Endodermal cell (in vitro differentiated cells): ENCODE measurements around the gene BRD8. TPM values are rescaled to one million over a fixed set of nuclear protein-coding genes. Genes with fewer than 3 reads are reported as not detected.

Experiments used
- DNase-seq: peaks from one replicate; pipeline ENCODE4 v3.0.0-alpha.2; 2017
- H3K27ac ChIP-seq: 2 replicates; pipeline ENCODE4 v1.5.1; 2013; ENCODE audit warnings: mild to moderate bottlenecking, low read depth, low read length, moderate library complexity
- H3K27me3 ChIP-seq: 2 replicates; pipeline ENCODE4 v1.6.1; 2013; ENCODE audit warnings: mild to moderate bottlenecking, low read length, moderate library complexity; ENCODE audit not compliant: insufficient read depth, control insufficient read depth, poor library complexity, severe bottlenecking
- H3K36me3 ChIP-seq: 2 replicates; pipeline ENCODE4 v1.7.0; 2013; ENCODE audit warnings: mild to moderate bottlenecking, low read length, moderate library complexity; ENCODE audit not compliant: control insufficient read depth, insufficient read depth
- H3K4me1 ChIP-seq: one replicate; pipeline ENCODE4 v1.7.0; 2013; ENCODE audit warnings: low read length; ENCODE audit not compliant: control insufficient read depth, insufficient read depth
- H3K4me3 ChIP-seq: 2 replicates; pipeline ENCODE4 v1.5.1; 2013; ENCODE audit warnings: mild to moderate bottlenecking, low read length, moderate library complexity
- H3K9ac ChIP-seq: 2 replicates; pipeline ENCODE4 v1.6.1; 2013; ENCODE audit warnings: mild to moderate bottlenecking, low read length, moderate library complexity; ENCODE audit not compliant: poor library complexity, severe bottlenecking; ENCODE audit errors: extremely low read depth
- H3K9me3 ChIP-seq: 2 replicates; pipeline ENCODE4 v1.6.1; 2013; ENCODE audit warnings: mild to moderate bottlenecking, low read length, moderate library complexity; ENCODE audit not compliant: control insufficient read depth
- H3K27ac Mint-ChIP-seq: 2 replicates; pipeline ENCODE4 v1.8.0; 2020; ENCODE audit warnings: mixed read lengths
- H3K27me3 Mint-ChIP-seq: 2 replicates; pipeline ENCODE4 v1.8.0; 2021; ENCODE audit warnings: mild to moderate bottlenecking, mixed read lengths; ENCODE audit not compliant: insufficient read depth
- H3K36me3 Mint-ChIP-seq: 2 replicates; pipeline ENCODE4 v1.8.0; 2020; ENCODE audit warnings: low read depth, mixed read lengths
- H3K4me1 Mint-ChIP-seq: 2 replicates; pipeline ENCODE4 v1.8.0; 2020; ENCODE audit warnings: mixed read lengths
- H3K4me3 Mint-ChIP-seq: 2 replicates; pipeline ENCODE4 v1.8.0; 2020; ENCODE audit warnings: mild to moderate bottlenecking, moderate library complexity, mixed read lengths
- H3K9me3 Mint-ChIP-seq: 2 replicates; pipeline ENCODE4 v1.8.0; 2020; ENCODE audit warnings: mild to moderate bottlenecking, mixed read lengths
- WGBS, 2 experiments: methylation state at CpG; one replicate each; pipeline versions ENCODE4 v1.1.5 to v1.1.7; 2013; ENCODE audit warnings: missing lambda C conversion rate in 2 of 2, mixed read lengths in 1 of 2; ENCODE audit not compliant: insufficient coverage in 1 of 2, insufficient read length in 1 of 2; 5-methylcytosine and 5-hydroxymethylcytosine counted together
- total RNA-seq, 2 donors: library from RNA; stranded (reverse); fragmentation: NEBNext Ultra II Directional in 1 of 2; extraction: Animal tissue kit (Norgen Biotek cat#: 25700) in 1 of 2; gene quantifications; 2 replicates in 1 of 2; 3 replicates in 1 of 2; pipeline ENCODE4 v1.2.1, GENCODE V29; 2021
- TF ChIP-seq, protein P1 (sequence below): fragments of 200-600 bp; sonication (generic); conservative IDR thresholded peaks from 2 replicates; pipeline ENCODE4 v1.5.0; 2021; ENCODE audit warnings: antibody characterized with exemption, mild to moderate bottlenecking

BRD8 gene
- total RNA-seq, 2 donors from 2014 or later = 120 to 122 TPM

DNA sequence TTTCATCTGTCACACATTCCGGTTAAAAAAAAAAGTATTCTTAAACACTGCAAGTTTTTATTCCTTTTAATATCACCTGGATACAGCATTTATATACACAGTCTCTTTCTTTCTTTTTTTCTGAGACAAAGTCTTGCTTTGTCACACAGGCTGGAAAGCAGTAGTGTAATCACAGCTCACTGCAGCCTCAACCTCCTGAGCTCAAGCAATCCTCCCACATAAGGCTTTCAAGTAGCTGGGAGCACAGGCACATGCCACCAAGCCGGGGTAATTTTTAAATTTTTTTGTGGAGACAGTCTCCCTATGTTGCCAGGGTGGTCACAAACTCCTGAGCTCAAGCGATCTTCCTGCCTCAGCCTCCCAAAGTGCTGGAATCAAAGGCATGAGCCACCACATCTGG lies 14.4 kb upstream of the BRD8 start:
- Mint-ChIP-seq H3K4me1 (no peaks in the 10 kb centered on the region), H3K27ac (no peak overlapping the region), H3K36me3 (peaks cover 61% of the 10 kb centered on the region), H3K9me3 (no peaks in the 10 kb centered on the region), H3K4me3 (no peak overlapping the region), H3K27me3 (no peaks in the 10 kb centered on the region)
- no peak overlapping the region for H3K27ac ChIP-seq
- H3K36me3 ChIP-seq = peaks cover 72% of the 10 kb centered on the region
- H3K9me3 ChIP-seq = no peaks in the 10 kb centered on the region
- H3K9ac ChIP-seq = no peak overlapping the region
- WGBS, 2 experiments = 92 to 93% methylated on average over 3 of the region's 3 CpGs
- no peaks in the 10 kb centered on the region for H3K4me1 ChIP-seq
- DNase-seq = no peak
- no peaks in the 10 kb centered on the region for H3K27me3 ChIP-seq
- H3K4me3 ChIP-seq = no peak overlapping the region
- TF ChIP-seq, protein P1, sequence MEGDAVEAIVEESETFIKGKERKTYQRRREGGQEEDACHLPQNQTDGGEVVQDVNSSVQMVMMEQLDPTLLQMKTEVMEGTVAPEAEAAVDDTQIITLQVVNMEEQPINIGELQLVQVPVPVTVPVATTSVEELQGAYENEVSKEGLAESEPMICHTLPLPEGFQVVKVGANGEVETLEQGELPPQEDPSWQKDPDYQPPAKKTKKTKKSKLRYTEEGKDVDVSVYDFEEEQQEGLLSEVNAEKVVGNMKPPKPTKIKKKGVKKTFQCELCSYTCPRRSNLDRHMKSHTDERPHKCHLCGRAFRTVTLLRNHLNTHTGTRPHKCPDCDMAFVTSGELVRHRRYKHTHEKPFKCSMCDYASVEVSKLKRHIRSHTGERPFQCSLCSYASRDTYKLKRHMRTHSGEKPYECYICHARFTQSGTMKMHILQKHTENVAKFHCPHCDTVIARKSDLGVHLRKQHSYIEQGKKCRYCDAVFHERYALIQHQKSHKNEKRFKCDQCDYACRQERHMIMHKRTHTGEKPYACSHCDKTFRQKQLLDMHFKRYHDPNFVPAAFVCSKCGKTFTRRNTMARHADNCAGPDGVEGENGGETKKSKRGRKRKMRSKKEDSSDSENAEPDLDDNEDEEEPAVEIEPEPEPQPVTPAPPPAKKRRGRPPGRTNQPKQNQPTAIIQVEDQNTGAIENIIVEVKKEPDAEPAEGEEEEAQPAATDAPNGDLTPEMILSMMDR = no peak

DNA sequence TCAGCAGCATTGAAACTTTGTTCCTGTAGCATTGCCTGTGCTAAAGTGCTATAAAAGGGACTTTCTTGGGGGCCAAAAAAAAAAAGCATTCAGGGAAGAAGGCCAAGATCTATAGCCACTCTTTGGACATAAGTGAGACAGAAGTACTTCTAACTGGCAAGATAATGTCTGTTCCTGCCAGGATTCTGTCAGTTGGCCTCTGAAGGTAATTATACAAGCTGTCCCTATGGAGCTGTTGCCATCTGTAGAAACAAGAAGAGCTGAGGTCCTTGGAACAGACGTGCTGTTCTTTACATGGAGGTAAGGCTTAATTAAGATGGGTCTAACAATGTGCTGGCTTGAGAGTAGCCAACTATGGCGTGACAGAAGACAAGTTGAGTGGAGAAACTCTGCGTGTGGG lies 10.2 kb upstream of the BRD8 start:
- Histone ChIP-seq H3K36me3 (peaks cover 89% of the 10 kb centered on the region), H3K27ac (no peak overlapping the region), H3K9ac (no peak overlapping the region), H3K9me3 (no peaks in the 10 kb centered on the region), H3K4me1 (no peaks in the 10 kb centered on the region), H3K4me3 (no peak overlapping the region), H3K27me3 (no peaks in the 10 kb centered on the region)
- Mint-ChIP-seq H3K9me3 (no peaks in the 10 kb centered on the region), H3K36me3 (peaks cover 79% of the 10 kb centered on the region), H3K27ac (no peak overlapping the region), H3K4me3 (no peak overlapping the region), H3K4me1 (no peaks in the 10 kb centered on the region), H3K27me3 (no peaks in the 10 kb centered on the region)
- no peak for DNase-seq
- 94 to 95% methylated on average over 3 of the region's 3 CpGs for WGBS, 2 experiments
- TF ChIP-seq, protein P1 = no peak

DNA sequence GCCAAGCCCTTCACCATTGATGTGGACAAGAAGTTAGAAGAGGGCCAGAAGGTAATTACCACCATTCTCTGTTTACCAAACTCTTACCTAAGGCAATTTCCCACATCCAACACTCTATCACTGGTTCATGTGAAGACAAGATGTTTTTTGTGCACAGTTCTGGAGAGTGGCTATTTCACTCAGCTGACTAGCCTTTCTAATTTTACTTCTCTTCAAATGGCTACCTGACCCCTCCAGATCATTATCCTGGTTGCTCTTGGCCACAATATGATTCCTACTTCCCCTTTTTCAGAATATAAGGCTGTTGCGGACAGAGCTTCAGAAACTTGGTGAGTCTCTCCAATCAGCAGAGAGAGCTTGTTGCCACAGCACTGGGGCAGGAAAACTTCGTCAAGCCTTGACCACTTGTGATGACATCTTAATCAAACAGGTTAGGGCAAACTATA lies 7.6 kb upstream of the BRD8 start:
- no peak overlapping the region for H3K9ac ChIP-seq
- no peaks in the 10 kb centered on the region for H3K9me3 Mint-ChIP-seq
- TF ChIP-seq, protein P1 = no peak

More for the DNA sequence above, 7.6 kb upstream of the BRD8 start:
- Histone ChIP-seq H3K27me3 (no peaks in the 10 kb centered on the region), H3K36me3 (peaks cover 95% of the 10 kb centered on the region), H3K27ac (no peak overlapping the region), H3K9me3 (no peaks in the 10 kb centered on the region), H3K4me3 (no peak overlapping the region), H3K4me1 (no peaks in the 10 kb centered on the region)
- Mint-ChIP-seq H3K27ac (no peak overlapping the region), H3K36me3 (peaks cover 82% of the 10 kb centered on the region), H3K4me1 (no peaks in the 10 kb centered on the region), H3K27me3 (no peaks in the 10 kb centered on the region), H3K4me3 (no peak overlapping the region)
- 90 to 94% methylated on average over 2 of the region's 2 CpGs for WGBS, 2 experiments
- no peak for DNase-seq
